K562 (cell line): ENCODE data around the gene PSMD4. TPM values are rescaled to one million over a fixed set of nuclear protein-coding genes. Genes with fewer than 3 reads are reported as not detected.

ENCODE experiments used
- ASH1L ChIP-seq: fragments of 450-650 bp; IDR thresholded peaks from 2 replicates; pipeline ENCODE4 v1.6.1; 2018; ENCODE audit warnings: borderline replicate concordance, mild to moderate bottlenecking, low read depth; ENCODE audit not compliant: partially characterized antibody
- ETV5 ChIP-seq: sonication (generic); formaldehyde crosslinking; IDR thresholded peaks from 2 replicates; pipeline ENCODE4 v1.4.0; 2020; ENCODE audit warnings: low read depth, mild to moderate bottlenecking, missing genetic modification reagents
- KAT7 ChIP-seq: sonication (generic); formaldehyde crosslinking; IDR thresholded peaks from 2 replicates; pipeline ENCODE4 v1.8.0; 2022; ENCODE audit warnings: missing genetic modification reagents, mild to moderate bottlenecking, borderline replicate concordance
- REST ChIP-seq, 2 experiments: fragments of 450-650 bp; formaldehyde crosslinking in 1 of 2; IDR thresholded peaks; 2 replicates each; pipeline versions ENCODE4 v1.4.0 to v1.6.1; 2014 to 2020; ENCODE audit warnings: mild to moderate bottlenecking in 2 of 2, borderline replicate concordance in 1 of 2, low read depth in 1 of 2
- SMAD4 ChIP-seq: fragments of 250-450 bp; sonication (Bioruptor Pico); conservative IDR thresholded peaks from 2 replicates; pipeline ENCODE4 v1.8.0; 2021; ENCODE audit warnings: inconsistent platforms, mild to moderate bottlenecking, moderate library complexity
- TSHZ1 ChIP-seq: fragments of 250-450 bp; sonication (Bioruptor Pico); IDR thresholded peaks from 2 replicates; pipeline ENCODE4 v1.4.0; 2020; ENCODE audit warnings: mild to moderate bottlenecking, moderate library complexity
- polyA plus RNA-seq, 8 experiments: library from polyadenylated mRNA; depleted of rRNA in 4 of 8; stranded (reverse) in 5 of 8; unstranded in 3 of 8; fragments of >200 nt; fragmentation: Nextera tagmentation in 2 of 8; fragmentation: Illumina TruSeq in 1 of 8; extraction: Ambion mirVana in 2 of 8; extraction: Trizol in 1 of 8; gene quantifications; 2 replicates each; pipeline versions ENCODE4 v1.2.1 to v1.2.3, GENCODE V29; 2011 to 2014; ENCODE audit warnings: inconsistent platforms in 1 of 8, missing spikeins in 1 of 8
- total RNA-seq, 7 experiments: library from RNA; depleted of rRNA in 6 of 7; stranded (reverse); fragments of >200 nt in 6 of 7; fragmentation: Illumina TruSeq in 2 of 7; extraction: Trizol in 2 of 7; gene quantifications; 2 replicates each; pipeline versions ENCODE4 v1.2.1 to v1.2.3, GENCODE V29; 2011 to 2021; ENCODE audit warnings: low replicate concordance in 1 of 7
- TF ChIP-seq, protein P1 (sequence below): fragments of 450-650 bp; IDR thresholded peaks from 2 replicates; pipeline ENCODE4 v1.6.1; 2018; ENCODE audit not compliant: partially characterized antibody
- TF ChIP-seq, protein P2 (sequence below): sonication (generic); formaldehyde crosslinking; IDR thresholded peaks from 2 replicates; pipeline ENCODE4 v1.8.0; 2022; ENCODE audit warnings: mild to moderate bottlenecking, missing genetic modification reagents

The PSMD4 gene
- total and polyA plus RNA-seq, 9 of the 15 experiments (the other 6 are each of a cell fraction or from before 2014, with no cell fraction given) = 194 to 353 (median 295) TPM

DNA sequence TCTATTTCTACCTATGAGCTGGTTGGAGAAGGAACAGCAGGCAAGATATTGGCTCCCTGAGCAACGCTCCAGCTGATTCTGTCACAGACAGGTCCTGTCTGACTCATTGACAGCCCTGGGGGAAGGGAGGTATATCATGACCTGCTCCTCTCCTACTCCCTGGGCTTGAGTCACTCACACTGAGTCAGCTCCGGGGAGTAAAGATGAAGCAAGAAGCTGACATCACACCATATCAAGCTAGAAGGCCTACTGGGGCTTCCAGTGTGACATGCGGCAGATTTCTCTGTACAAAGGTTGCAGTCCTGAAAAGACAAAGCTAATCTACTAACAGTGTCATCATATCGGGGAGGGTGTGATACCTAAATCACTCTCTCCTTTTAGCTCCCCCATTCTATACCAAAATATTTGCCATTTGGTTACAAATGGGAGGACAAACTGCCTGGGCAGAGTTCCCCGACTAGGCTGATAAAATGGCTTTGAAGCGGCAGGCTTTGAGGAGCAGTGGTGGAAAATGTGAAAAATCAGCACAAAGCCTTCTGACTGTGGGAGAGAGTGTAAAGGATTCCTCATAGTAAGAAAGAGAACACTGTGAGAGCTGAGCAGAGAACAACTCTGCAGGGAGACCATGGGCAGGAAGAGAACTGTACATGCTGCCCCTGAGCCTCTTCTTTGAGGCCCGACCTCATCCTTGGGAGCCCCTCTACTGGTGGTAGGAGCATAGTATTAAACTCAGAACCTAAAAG, 57.2 kb downstream of the PSMD4 start (continued):
- TF ChIP-seq, protein P1, sequence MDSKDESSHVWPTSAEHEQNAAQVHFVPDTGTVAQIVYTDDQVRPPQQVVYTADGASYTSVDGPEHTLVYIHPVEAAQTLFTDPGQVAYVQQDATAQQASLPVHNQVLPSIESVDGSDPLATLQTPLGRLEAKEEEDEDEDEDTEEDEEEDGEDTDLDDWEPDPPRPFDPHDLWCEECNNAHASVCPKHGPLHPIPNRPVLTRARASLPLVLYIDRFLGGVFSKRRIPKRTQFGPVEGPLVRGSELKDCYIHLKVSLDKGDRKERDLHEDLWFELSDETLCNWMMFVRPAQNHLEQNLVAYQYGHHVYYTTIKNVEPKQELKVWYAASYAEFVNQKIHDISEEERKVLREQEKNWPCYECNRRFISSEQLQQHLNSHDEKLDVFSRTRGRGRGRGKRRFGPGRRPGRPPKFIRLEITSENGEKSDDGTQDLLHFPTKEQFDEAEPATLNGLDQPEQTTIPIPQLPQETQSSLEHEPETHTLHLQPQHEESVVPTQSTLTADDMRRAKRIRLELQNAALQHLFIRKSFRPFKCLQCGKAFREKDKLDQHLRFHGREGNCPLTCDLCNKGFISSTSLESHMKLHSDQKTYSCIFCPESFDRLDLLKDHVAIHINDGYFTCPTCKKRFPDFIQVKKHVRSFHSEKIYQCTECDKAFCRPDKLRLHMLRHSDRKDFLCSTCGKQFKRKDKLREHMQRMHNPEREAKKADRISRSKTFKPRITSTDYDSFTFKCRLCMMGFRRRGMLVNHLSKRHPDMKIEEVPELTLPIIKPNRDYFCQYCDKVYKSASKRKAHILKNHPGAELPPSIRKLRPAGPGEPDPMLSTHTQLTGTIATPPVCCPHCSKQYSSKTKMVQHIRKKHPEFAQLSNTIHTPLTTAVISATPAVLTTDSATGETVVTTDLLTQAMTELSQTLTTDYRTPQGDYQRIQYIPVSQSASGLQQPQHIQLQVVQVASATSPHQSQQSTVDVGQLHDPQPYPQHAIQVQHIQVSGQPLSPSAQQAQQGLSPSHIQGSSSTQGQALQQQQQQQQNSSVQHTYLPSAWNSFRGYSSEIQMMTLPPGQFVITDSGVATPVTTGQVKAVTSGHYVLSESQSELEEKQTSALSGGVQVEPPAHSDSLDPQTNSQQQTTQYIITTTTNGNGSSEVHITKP = peak; percentile 43
- no peak for TF ChIP-seq TSHZ1
- peak; percentile 82 for TF ChIP-seq ETV5 (CRISPR knock-in tag)
- peak; percentile 60 for TF ChIP-seq REST (IDR thresholded peaks at IDR 0.05; ENCODE audit: borderline replicate concordance)
- no peak for TF ChIP-seq REST (CRISPR knock-in tag; IDR thresholded peaks at IDR 0.05; ENCODE audit: low read depth)
- TF ChIP-seq SMAD4 (CRISPR knock-in tag) = peak; percentile 91
- no peak for TF ChIP-seq KAT7 (CRISPR knock-in tag)
- TF ChIP-seq, protein P2, sequence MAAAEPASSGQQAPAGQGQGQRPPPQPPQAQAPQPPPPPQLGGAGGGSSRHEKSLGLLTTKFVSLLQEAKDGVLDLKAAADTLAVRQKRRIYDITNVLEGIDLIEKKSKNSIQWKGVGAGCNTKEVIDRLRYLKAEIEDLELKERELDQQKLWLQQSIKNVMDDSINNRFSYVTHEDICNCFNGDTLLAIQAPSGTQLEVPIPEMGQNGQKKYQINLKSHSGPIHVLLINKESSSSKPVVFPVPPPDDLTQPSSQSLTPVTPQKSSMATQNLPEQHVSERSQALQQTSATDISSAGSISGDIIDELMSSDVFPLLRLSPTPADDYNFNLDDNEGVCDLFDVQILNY (CRISPR knock-in tag) = no peak
- TF ChIP-seq ASH1L = no peak
